ENCODE measurements around the gene FOXR2.

Gene FOXR2

GRCh38 chrX:55623100-55623499, at the start of gene FOXR2:
TSS of gene FOXR2 (plus strand) at chrX:55623400. CDS start at chrX:55623712, 312 bp downstream.
- no peak for DNase-seq

GRCh38 chrX:55579115-55579514, 44.1 kb upstream of the FOXR2 start:
- DNase-seq = no peak

- DNase-seq = no peak
Observed at GRCh38 chrX:55582447-55582846, 40.8 kb upstream of the FOXR2 start.

GRCh38 chrX:55593296-55593695, 29.9 kb upstream of the FOXR2 start:
- DNase-seq = no peak

- DNase-seq = no peak
Observed at GRCh38 chrX:55593756-55594257, 29.4 kb upstream of the FOXR2 start.

- DNase-seq = no peak
Observed at GRCh38 chrX:55598333-55598732, 24.9 kb upstream of the FOXR2 start.

GRCh38 chrX:55619547-55619946, 3.7 kb upstream of the FOXR2 start:
- DNase-seq = no peak

- DNase-seq = no peak
Observed at GRCh38 chrX:55624403-55624802, 1.2 kb downstream of the FOXR2 start.

- DNase-seq = no peak
Observed at GRCh38 chrX:55636109-55636508, 12.9 kb downstream of the FOXR2 start.

- DNase-seq = no peak
Observed at GRCh38 chrX:55638933-55639332, 15.7 kb downstream of the FOXR2 start.

GRCh38 chrX:55640854-55641253, 17.7 kb downstream of the FOXR2 start:
- DNase-seq = no peak

- no peak for DNase-seq
Observed at GRCh38 chrX:55648434-55648833, 25.2 kb downstream of the FOXR2 start.

GRCh38 chrX:55659931-55660330, 36.7 kb downstream of the FOXR2 start:
- no peak for DNase-seq

- DNase-seq = no peak
Observed at GRCh38 chrX:55663584-55663983, 40.4 kb downstream of the FOXR2 start.

- DNase-seq = no peak
Observed at GRCh38 chrX:55668084-55668483, 44.9 kb downstream of the FOXR2 start.

Data from NCI-H524 (cell line).